Measurements from ENCODE around the gene DCHS2. TPM values are rescaled to one million over a fixed set of nuclear protein-coding genes. Genes with fewer than 3 reads are reported as not detected.
A peak's percentile ranks its signal among the peaks of the same experiment; 100 is the strongest.

The DCHS2 gene, protein sequence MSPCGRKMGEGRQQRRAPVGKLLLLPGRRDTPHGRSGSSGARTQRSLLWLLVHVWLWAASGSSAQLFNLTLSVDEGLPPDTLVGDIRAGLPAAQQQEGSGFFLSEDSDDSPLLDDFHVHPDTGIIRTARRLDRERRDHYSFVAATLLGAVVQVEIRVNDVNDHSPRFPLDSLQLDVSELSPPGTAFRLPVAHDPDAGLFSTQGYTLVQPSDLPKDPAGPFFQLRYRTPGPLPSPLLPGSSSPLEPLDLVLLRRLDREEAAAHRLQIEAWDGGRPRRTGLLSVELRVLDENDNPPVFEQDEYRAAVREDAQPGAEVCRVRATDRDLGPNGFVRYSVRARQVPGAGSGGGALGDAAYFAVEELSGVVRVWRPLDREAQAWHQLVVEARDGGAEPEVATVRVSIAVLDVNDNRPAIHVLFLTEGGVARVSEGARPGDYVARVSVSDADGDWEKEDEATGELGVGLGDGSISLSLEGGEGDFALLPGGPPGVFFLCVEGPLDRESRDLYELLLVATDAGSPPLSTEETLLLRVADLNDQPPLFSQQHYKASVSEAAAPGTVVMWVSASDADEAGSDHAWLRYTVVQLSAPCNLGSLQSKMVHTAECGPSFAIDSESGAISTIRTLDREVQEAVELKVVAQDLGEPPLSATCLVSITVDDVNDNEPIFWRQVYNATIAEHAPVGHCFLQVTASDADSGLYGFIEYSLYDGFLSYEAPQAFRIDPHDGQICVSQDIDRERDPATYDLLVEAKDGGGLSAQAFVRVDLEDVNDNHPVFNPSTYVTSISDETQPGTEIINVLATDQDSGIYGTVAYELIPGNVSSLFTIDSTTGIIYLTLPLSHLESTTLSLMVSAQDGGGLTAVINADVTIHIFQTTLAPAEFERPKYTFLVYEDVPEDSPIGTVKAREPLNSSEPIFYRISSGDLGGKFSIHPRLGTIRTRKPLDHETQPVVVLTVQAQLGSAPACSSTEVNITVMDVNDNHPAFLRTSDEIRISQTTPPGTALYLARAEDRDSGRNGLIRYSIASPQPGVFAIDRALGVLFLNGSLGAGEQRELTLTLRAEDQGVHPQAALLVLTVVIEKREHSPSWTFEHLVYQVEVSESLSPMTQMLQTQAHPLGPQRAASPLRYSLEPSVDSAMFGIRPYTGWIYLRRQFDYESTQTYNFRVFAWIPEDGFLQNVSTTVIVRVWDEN (N-terminal part only)
- total RNA-seq: 0.51 and 5.3 TPM in 2 replicates

DNA sequence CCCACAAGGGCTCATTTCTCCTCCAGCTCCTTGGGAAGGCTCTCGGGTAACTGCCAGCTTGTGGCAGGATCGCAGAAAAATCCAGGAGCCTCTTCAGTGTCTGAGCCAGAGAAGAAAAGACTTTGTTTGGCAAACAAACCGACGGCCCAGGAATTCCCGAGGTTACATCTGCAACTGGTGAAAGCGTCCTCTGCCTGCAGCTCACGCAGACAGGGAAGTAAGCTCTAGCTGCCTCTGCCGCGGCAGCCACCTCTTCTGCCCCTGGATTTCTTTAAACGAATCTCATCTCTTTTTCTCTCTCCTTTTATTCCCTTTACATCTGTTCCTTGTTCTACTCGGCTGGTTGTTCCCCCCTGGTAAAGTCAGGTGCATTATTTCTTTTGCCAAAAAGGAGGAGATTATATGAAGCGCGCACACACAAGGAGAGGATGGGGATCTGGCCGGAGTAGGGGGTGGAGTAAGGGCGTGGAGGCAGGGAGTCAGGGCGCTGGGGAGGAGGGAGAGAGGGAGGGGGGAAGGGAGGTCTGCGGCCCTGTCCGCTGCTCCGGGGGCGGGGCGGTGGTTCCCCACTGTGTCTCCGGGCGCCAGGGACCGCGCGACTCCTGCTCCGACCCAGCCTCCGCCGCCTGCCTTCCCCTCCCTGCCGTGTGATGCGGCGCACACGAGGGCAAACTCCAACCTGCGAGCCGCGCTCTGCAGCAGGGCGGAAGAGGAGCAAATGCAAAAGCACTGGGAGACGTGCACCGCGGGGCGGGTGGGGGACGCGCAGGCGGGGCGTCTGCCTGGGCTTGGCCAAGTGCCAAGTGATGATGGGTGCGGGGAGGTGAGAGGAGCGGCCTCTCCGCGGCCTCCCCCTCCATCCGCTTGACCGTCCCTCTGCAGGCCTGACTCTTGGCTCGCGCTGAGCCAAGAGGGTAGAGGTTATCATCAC lies at the start of gene DCHS2:
Gene DCHS2 (minus strand): TSS at position 459 of the 931 bp plus-strand sequence. CDS start 444 bp downstream, at position 15.
- DNase-seq (ENCODE audit: low read depth in 2 of 2): no peak

DNA sequence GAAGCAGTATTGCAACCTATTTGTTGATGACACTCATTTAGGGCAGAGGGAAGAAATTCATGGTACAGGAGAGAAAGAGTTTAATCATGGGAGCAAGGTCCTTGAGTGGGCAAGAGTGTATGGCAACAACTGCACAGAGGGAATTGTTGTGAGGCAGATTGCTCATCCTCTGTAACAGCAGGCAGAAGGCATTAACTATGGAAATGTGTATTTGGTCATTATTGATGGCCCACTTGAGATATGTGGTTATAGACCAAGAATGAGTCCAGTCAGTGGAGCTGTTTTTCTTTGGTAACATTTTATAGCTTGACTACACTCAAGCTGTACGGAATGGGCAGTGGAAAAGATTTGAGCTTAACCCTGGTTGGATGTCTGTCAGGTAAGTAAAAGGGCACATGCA lies 42.7 kb upstream of the DCHS2 start:
- DNase-seq (ENCODE audit: low read depth in 2 of 2): no peak

DNA sequence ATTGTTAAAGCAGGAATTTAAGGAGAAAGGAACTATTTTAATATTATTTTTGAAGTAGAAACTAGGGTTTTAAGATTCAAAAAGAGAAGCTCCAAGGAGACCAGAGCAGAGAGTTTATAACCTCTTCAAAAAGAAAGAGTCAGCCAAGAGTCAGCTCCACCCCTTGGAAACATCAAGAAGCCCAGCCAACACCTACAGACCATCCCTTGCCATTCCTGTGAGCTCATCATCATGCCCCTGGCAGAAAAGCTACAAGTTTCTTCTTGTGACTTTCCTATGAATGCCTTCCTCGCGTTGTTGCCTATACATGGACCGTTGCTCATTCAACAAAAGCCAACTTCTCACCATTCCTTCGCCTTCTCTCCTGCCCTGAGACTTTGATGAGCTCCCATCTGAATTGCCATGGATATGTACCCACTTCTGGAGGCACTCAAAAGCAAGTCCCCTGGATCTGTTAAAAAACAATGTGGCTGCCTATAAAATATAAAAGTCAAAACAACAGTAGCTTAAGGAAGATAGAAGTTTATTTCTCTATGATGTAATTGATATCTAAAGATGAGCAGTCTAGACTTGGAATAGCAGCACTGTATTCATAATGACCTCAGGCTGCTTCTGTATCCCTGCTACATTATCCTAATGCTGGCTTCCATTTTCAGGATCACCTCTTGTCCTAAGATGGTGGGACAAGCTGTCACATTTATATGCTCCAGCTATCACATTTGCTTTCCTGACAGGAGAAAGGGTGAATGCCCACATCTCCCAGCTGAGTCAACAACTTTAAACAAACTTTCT lies 38.3 kb upstream of the DCHS2 start:
- no peak for DNase-seq (ENCODE audit: low read depth in 2 of 2)

DNA sequence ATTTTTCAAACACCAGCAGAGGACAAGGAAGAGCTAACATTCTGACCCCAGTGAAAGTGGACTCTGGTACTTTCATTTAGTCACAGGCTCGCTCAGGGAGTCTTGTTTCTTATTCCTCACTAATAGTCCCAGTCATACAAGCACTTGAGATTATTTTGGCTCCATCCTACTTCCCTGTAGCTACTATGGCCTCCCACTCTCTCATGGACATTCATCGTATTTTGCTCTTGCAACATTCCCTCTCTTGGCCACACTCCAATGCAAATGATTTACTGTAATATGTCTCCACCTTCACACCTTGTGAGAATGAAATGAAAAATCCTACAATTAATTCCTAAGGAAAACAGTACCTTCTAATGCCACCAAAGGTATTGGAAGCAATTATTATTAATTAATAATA lies 37.3 kb upstream of the DCHS2 start:
- no peak for DNase-seq (ENCODE audit: low read depth in 2 of 2)

DNA sequence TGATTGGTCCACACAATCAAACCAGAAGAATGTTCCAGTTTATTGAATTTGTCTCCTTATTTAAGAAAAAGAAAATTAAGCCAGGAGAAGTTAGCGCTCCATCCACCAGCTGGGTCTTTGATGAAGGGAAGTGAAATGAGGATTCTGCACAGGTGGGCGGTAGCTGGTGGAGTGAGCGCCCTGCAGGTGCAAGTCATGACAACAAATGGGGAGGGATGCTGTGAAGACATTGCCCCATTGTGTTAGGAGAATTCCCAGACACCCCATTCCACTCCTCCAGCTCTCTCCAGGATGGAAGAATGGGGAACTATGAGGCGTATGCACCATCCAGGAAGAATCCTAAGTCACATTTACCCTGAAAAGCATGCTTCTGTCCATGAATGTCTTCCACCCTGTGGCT lies 35.7 kb upstream of the DCHS2 start:
- DNase-seq (ENCODE audit: low read depth in 2 of 2): no peak

DNA sequence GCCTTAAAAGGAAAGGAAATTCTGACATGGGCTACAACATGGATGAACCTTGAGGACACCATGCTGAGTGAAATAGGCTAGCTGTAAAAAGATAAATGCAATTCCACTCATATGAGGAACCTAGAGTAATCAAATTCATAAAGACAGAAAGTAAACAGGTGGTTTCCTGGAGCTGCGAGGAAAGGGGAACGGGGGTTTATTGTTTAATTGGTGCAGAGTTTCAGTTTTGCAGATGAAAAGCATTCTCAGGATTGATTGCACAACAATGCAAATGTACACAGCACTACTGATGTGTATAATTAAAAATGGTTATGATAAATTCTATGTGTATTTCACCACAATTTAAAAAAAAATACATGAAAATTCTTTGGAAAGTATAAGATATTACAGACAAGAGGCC lies 34.6 kb upstream of the DCHS2 start:
- DNase-seq (ENCODE audit: low read depth in 2 of 2): no peak

DNA sequence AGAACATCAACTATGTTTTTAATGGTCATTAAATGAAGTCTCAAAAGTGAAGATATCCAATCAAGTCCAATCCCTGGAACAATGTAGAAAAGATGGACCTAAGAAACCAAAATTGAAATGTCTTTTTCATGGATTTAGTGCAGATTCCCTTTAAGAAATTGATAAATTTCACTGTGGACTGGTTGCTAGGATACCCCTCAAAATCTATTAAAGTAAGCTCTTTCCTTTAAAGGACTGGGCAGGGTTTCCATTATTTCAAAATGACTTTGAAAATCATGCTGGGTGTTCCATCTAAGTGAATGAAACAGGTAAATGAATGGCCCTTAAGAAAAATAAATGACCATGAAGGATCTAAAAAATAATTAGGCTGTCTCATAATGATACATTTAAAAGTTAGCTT lies 30.0 kb upstream of the DCHS2 start:
- DNase-seq (ENCODE audit: low read depth in 2 of 2): no peak

DNA sequence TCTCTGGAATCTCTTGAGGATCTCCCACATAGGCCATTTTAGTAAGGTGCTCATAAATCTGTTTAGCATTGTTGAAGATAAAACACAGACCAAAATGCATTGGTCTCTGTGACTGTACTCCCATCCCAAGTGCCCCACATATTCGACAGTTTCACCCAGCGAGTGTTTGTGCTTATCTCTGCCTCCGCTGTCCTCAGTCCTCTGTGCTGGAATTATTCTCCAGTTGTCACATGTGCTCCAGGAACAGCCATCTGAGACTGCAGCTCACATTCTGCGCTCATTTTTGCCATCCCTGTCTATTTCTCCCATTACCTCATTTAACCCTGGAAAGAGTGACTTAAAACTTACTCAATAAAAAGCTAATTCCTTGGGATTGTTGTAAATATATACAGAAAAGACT lies 27.6 kb upstream of the DCHS2 start:
- no peak for DNase-seq (ENCODE audit: low read depth in 2 of 2)

DNA sequence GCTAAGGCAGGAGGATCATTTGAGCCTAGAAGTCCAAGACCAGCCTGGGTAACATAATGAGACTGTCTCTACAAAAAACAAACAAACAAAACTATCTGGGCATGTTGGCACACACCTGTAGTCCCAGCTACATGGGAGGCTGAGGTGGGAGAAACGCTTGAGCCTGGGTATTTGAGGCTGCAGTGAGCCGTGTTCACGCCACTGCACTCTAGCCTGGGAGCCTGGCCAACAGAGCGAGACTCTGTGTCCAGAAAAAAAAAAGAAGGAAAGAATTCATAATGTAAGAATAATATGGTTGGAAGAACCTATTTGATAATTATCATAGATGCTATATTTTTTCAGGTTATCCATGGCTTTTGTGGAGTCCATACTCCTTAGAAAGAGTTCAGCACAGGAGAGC lies 26.0 kb upstream of the DCHS2 start:
- DNase-seq (ENCODE audit: low read depth in 2 of 2): no peak

DNA sequence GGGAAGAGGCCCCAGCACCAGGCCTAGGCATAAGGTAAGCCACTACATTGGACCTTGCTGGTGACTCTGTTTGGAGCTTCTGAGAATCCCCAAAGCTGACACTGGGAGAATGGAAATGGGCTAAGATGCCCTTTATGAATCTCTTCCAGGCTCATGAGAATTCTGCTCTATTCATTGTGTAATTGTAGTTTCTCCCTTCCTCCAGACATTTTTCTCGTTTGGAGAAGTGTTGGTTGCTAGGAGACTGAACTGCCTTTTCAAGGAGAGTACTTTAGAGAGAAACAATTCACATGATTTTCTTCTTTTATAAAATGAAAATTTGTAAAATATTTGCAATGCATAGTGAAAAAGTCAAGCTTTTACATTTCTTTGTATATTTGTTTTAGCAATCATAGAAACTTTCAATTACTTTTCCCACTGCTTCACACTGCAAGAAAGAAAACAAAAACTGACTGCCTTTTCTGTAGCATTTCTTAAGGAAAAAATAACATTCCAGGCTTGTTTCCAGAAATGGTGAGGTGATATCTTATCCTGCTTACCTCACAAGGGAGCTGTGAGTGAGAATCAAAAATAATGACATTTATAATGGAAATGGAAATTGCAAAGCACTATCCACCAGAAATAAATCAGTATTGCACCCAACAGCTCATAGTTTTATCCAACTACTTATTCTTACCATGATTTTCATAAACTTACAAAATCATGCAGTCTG lies 24.9 kb upstream of the DCHS2 start:
- no peak for DNase-seq (ENCODE audit: low read depth in 2 of 2)

DNA sequence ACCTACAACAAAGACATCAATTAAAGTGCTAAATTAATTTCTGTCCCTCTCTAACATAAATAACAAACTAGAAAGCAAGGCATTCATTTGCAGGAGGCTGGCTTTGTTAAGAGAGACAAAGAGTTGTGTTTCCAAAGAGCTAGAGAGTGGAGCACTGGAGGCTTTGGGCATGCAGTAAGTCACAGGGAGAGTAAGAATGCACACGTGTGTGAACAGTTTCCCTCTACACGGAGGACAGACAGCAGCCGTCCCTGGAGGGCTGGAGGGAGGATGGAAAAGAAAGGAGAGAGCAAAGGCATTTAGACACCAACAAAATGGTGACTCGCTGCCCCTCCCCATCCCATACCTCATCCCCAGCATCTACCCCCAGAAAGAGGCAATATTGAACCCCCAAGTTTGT lies 20.4 kb upstream of the DCHS2 start:
- no peak for DNase-seq (ENCODE audit: low read depth in 2 of 2)

DNA sequence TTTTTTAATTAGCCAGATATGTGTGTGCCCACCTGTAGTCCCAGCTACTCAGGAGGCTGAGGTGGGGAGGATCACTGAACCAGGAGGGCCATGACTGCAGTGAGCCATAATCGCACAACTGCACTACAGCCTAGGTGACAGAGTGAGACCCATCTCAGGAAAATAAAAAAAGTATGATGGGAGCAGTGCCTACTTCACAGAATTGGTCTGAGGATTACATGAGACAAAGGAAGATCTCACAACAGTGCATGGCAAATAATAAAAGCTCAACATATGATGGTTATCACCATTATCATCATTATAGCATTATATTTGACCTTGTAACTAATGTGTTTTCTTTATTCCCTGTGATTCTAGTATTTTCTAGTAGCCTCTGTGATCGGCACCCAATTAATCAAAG lies 19.9 kb upstream of the DCHS2 start:
- no peak for DNase-seq (ENCODE audit: low read depth in 2 of 2)

DNA sequence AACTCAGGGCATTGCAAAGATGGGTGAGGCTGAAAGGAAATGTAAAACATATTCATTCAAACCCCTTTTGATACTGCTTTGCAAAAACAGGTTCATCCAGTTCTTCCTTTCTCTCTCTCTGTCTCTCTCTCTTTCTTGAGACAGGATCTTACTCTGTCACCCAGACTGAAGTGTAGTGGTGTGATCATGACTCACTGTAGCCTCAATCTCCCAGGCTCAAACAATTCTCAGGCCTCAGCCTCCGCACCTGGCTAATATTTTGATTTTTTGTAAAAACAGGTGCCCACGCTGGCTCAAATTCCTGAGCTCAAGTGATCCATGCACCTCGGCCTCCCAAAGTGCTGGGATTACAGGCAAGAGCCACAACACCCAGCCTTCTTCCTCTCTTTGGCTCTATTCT lies 15.6 kb upstream of the DCHS2 start:
- DNase-seq (ENCODE audit: low read depth in 2 of 2): no peak

DNA sequence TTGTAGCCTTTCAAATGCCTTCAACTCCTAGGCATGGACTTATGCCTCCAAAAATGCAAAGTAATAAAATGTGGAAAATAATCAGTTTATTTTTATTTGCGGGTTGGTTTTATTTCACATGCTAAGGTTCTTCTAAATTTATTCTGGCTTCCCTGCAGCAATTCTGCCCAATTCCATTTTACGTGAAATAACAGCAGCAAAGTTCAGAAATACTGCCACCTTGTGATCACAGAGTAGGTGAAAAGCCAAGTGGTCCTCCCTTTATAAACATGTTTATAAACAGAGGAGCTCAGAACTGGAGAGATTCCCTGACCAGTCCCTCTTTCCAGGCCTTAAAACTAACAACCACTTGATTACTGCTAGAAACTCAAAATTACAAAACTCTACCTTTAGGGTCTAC lies 14.7 kb upstream of the DCHS2 start:
- DNase-seq (ENCODE audit: low read depth in 2 of 2): peak; percentile 39 to 47

DNA sequence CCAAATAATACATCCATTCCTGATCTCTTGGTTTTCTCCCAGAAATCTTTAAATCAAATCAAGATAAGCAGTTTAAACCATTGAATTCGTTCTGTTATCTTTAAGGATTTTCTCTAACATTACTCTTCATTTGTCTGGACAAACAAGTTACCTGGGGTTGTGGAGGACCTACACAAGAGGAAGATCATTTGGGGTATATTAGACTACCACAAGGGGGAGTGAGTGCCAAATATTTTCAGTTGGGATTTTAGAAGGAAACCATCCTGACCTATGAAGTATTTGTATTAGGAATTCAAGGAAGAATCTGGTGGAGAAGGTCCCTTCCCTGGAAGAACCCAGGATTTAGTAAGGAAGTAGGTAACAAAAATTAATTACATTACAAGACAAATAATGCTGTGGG lies 12.0 kb upstream of the DCHS2 start:
- peak in 1 of 2 donors; percentile 17 for DNase-seq (ENCODE audit: low read depth in 2 of 2)

DNA sequence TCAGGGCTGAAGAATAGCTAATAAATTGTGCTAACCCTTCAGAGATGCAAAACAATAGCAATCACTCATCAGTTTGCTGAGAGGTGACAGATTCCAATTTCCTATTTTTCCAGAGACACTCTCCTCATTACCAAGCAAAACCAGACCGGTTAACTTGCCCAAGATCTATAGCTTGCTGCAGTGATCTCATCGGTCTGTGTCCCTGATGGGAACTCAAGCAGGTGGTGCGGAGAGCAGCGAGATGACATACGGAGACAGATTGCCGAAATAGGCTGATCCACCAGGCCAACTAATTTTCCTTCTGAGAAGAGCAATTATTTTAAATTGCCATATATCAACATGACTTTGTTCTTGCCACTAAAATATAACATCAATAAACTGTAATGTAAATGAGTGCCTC lies 10.5 kb upstream of the DCHS2 start:
- no peak for DNase-seq (ENCODE audit: low read depth in 2 of 2)

DNA sequence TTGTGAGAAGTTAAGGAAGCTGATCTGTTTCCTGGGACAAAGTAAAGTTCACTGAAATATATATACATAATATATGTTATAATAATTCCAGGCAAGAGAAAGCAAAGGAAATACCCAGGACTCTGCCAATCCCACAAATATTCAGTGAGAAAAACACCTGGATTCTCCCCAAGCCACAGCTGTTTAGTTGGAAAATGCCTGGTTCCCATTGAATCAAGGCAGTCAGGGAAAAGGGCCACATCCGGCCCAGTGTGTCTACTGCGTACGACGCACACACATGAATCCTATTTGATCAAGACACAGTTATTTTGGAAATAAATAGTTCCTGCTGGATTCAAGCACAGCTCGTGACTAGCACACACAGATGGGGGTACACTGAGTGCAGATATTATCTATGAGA lies 6.3 kb upstream of the DCHS2 start:
- DNase-seq (ENCODE audit: low read depth in 2 of 2): peak; percentile 25 to 49

DNA sequence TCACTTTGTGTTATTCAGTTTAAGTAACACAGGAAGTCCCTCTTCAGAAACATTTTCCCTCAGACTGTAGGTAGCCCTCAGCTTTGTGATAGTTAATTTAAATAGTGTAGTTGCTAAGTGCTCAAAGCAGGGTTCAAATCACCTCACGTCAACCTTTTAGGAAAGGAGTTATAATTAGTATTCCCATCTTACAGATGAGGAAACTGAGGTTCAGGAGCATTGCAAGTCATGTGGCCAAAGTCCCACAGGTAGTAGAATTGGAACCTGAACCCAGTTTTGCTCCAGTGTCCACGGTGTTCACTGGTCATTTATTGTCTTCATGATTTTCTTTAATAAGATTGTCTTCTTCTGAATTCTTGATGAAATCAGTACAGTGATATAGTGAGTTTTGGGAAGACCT lies 4.3 kb upstream of the DCHS2 start:
- DNase-seq (ENCODE audit: low read depth in 2 of 2): no peak

DNA sequence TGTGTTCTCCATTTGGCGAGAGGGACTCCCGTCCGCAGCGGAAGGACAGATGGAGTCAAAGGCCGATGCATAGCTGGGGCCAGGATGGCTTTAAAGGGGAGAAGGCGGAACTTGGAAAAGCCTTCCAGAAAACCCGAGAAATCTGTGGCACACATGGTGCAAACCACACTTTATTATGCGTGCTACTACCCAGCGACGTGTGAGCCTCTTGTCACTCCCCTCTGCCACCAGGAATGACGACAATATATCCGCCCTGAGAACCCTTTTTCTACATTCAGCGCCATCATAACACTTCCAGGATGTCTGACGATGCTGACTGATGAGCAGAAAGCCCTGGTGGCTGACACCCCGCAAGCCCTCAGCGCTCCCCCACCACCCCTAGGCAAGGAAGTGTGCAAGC lies 689 bp upstream of the DCHS2 start:
- DNase-seq (ENCODE audit: low read depth in 2 of 2): no peak

Data from dermis microvascular lymphatic vessel endothelial cell (primary cell).